T47D (cell line): ENCODE results near the gene GPR61.

Source experiments
- DNase-seq, 2 experiments: peaks; one replicate each; pipeline versions ENCODE4 v3.0.0 to v3.0.0-alpha.2; 2011 to 2012; ENCODE audit warnings: low read depth in 1 of 2, low spot score in 1 of 2
- JUND ChIP-seq: IDR thresholded peaks from 2 replicates; pipeline ENCODE4 v1.6.1; 2012; ENCODE audit warnings: low read depth
- in situ Hi-C: cut with HindIII; loops from 2 replicates; pipeline ENCODE4 v1.10.0; 2016; ENCODE audit warnings: low sequenced_read_pairs, low pct_unique_long_range_greater_than_20kb

Gene GPR61

GRCh38 chr1:109500941-109501381, 38.7 kb upstream of the GPR61 start:
- no peak for TF ChIP-seq JUND
- in situ Hi-C loops = no loop called here
- no peak for DNase-seq

- no peak for DNase-seq
- no peak for TF ChIP-seq JUND
- in situ Hi-C loops = no loop called here
These were observed 37.9 kb upstream of the GPR61 start for GRCh38 chr1:109501644-109502363.

GRCh38 chr1:109502364-109502851, 37.3 kb upstream of the GPR61 start:
- no peak for TF ChIP-seq JUND
- in situ Hi-C loops = no loop called here
- DNase-seq = no peak

- in situ Hi-C loops = no loop called here
- no peak for TF ChIP-seq JUND
- no peak for DNase-seq
These were observed 35.7 kb upstream of the GPR61 start for GRCh38 chr1:109503935-109504334.

- DNase-seq = no peak
- in situ Hi-C loops = no loop called here
- no peak for TF ChIP-seq JUND
These were observed 34.7 kb upstream of the GPR61 start for GRCh38 chr1:109504974-109505373.

- DNase-seq = no peak
- in situ Hi-C loops = no loop called here
- no peak for TF ChIP-seq JUND
These were observed 31.4 kb upstream of the GPR61 start for GRCh38 chr1:109508001-109508872.

- DNase-seq = no peak
- no peak for TF ChIP-seq JUND
These were observed 30.8 kb upstream of the GPR61 start for GRCh38 chr1:109508873-109509175.

GRCh38 chr1:109509176-109510134, 30.2 kb upstream of the GPR61 start, which contains the start of gene AMIGO1:
Gene AMIGO1 (minus strand): TSS chr1:109509727. CDS start chr1:109508912, 815 bp downstream.
- in situ Hi-C loops = no loop called here
- DNase-seq = peak; percentile 42 to 70
- TF ChIP-seq JUND = no peak

More at GRCh38 chr1:109508873-109509175, 30.8 kb upstream of the GPR61 start:
- in situ Hi-C loops = no loop called here

- in situ Hi-C loops = no loop called here
- TF ChIP-seq JUND = no peak
- DNase-seq = no peak
These were observed 26.5 kb upstream of the GPR61 start for GRCh38 chr1:109513110-109513710.

GRCh38 chr1:109514846-109515245, 24.8 kb upstream of the GPR61 start:
- no peak for TF ChIP-seq JUND
- in situ Hi-C loops = no loop called here
- no peak for DNase-seq

GRCh38 chr1:109516872-109517271, 22.8 kb upstream of the GPR61 start:
- DNase-seq = peak in 1 of 2 experiments; percentile 25
- in situ Hi-C loops = no loop called here
- TF ChIP-seq JUND = no peak

- in situ Hi-C loops = no loop called here
- DNase-seq = no peak
- TF ChIP-seq JUND = no peak
These were observed 22.3 kb upstream of the GPR61 start for GRCh38 chr1:109517337-109517736.
